Panc1 (cell line): ENCODE results near the gene UBE2V1. TPM values are rescaled to one million over a fixed set of nuclear protein-coding genes. Genes with fewer than 3 reads are reported as not detected.

Source experiments
- ATAC-seq: fragments of 200-7000 bp; cut with Tn5 transposase; 2 replicates; pipeline ENCODE4 v1.9.1; 2020; ENCODE audit warnings: mild to moderate bottlenecking, moderate library complexity
- BruUV-seq: library from RNA; stranded (reverse); fragments of 400-500 nt; replicated peaks from 2 replicates; lab custom pipeline; 2021; lab: Mats Ljungman, UMichigan
- CTCF ChIA-PET: fragments of 300-600 bp; sonication (Branson Sonifier 250); formaldehyde crosslinking; loops from one replicate; lab custom pipeline; 2022; ENCODE audit warnings: antibody characterized with exemption; lab: Charles Lee
- POLR2A ChIA-PET: fragments of 300-600 bp; sonication (Branson Sonifier 250); formaldehyde crosslinking; loops from one replicate; lab custom pipeline; 2022; ENCODE audit warnings: antibody characterized with exemption; lab: Charles Lee
- DNase-seq: peaks from one replicate; pipeline ENCODE4 v3.0.0-alpha.2; 2010; ENCODE audit warnings: low read depth, low spot score
- H3K27ac ChIP-seq: 2 replicates; pipeline ENCODE4 v1.5.1; 2011; ENCODE audit warnings: mild to moderate bottlenecking, low read length, inconsistent platforms
- H3K27me3 ChIP-seq: fragments of 200-500 bp; sonication (Bioruptor generic); 2 replicates; pipeline ENCODE4 v1.6.0; 2014; ENCODE audit warnings: low read length, inconsistent platforms; ENCODE audit not compliant: control insufficient read depth, insufficient read depth
- H3K36me3 ChIP-seq: fragments of 200-500 bp; sonication (Bioruptor generic); 2 replicates; pipeline ENCODE4 v1.5.1; 2014; ENCODE audit warnings: inconsistent platforms, mild to moderate bottlenecking, low read length, moderate library complexity; ENCODE audit not compliant: control insufficient read depth, insufficient read depth
- H3K4me1 ChIP-seq: 2 replicates; pipeline ENCODE4 v1.5.1; 2011; ENCODE audit warnings: inconsistent platforms, mild to moderate bottlenecking, low read length, moderate library complexity; ENCODE audit not compliant: control insufficient read depth, insufficient read depth
- H3K4me3 ChIP-seq, 2 experiments: 2 replicates each; pipeline ENCODE4 v1.5.1; 2011 to 2012; ENCODE audit warnings: low read depth in 2 of 2, low read length in 2 of 2, mild to moderate bottlenecking in 2 of 2, inconsistent platforms in 1 of 2, moderate library complexity in 1 of 2
- H3K9me3 ChIP-seq: fragments of 200-500 bp; sonication (Bioruptor generic); 2 replicates; pipeline ENCODE4 v1.5.1; 2014; ENCODE audit warnings: low read depth, mild to moderate bottlenecking, inconsistent platforms, low read length, moderate library complexity; ENCODE audit not compliant: control insufficient read depth, insufficient read depth
- CTCF ChIP-seq: fragments of 450-650 bp; IDR thresholded peaks from 2 replicates; pipeline ENCODE4 v1.5.1; 2017; ENCODE audit warnings: mild to moderate bottlenecking
- POLR2AphosphoS5 ChIP-seq: IDR thresholded peaks from 2 replicates; pipeline ENCODE4 v1.6.1; 2012; ENCODE audit warnings: mild to moderate bottlenecking, low read depth, low read length, moderate library complexity
- REST ChIP-seq, 2 experiments: IDR thresholded peaks; 2 replicates each; pipeline ENCODE4 v1.6.1; 2011 to 2012; ENCODE audit warnings: low read depth in 2 of 2, control low read depth in 1 of 2, low read length in 1 of 2, mild to moderate bottlenecking in 1 of 2, moderate library complexity in 1 of 2; ENCODE audit not compliant: insufficient read depth in 1 of 2
- SIN3A ChIP-seq: IDR thresholded peaks from 2 replicates; pipeline ENCODE4 v1.6.1; 2012; ENCODE audit warnings: low read depth, mild to moderate bottlenecking, low read length, moderate library complexity, borderline replicate concordance; ENCODE audit not compliant: insufficient read depth
- TCF7L2 ChIP-seq: IDR thresholded peaks from 2 replicates; pipeline ENCODE4 v1.6.1; 2011; ENCODE audit warnings: mild to moderate bottlenecking, low read depth, low read length, inconsistent platforms
- in situ Hi-C: cut with HindIII; loops from 2 replicates; pipeline ENCODE4 v1.10.0; 2016; ENCODE audit warnings: low sequenced_read_pairs, low pct_unique_long_range_greater_than_20kb
- intact Hi-C: fragments of 100-400 bp; cut with micrococcal nuclease; formaldehyde crosslinking; loops from one replicate; pipeline ENCODE4 v1.10.0; 2022; ENCODE audit not compliant: unreplicated experiment
- total RNA-seq: library from RNA; stranded (reverse); gene quantifications from one replicate; pipeline ENCODE4 v1.2.1, GENCODE V29; 2021; ENCODE audit not compliant: unreplicated experiment

Gene UBE2V1
- total RNA-seq, 1 experiment from 2014 or later: 115 TPM

GRCh38 chr20:50130995-50131394 lies 18.0 kb upstream of the UBE2V1 start:
- no TSS peak for BruUV-seq
- DNase-seq (no peak), ATAC-seq (no peak)
- TF ChIP-seq REST (IDR thresholded peaks at IDR 0.05; ENCODE audit: insufficient read depth in 1 of 2, low read depth in 2 of 2, low read length in 1 of 2) (no peak), CTCF (no peak), POLR2AphosphoS5 (no peak), SIN3A (no peak), TCF7L2 (no peak)
- peaks cover 34% of the 10 kb centered on the region for H3K4me1 ChIP-seq
- H3K9me3 ChIP-seq: no peaks in the 10 kb centered on the region
- in situ Hi-C loops: no loop called here
- peaks cover 31% of the 10 kb centered on the region for H3K36me3 ChIP-seq
- no peaks in the 10 kb centered on the region for H3K27me3 ChIP-seq
- 0 out of 2 replicates have a peak overlapping the region, but pooled peaks have one; percentile 11 for H3K27ac ChIP-seq
- intact Hi-C loops: no loop called here
- no peak overlapping the region for H3K4me3 ChIP-seq
- POLR2A ChIA-PET: no interaction called here
- CTCF ChIA-PET: no interaction called here

- ChIA-PET POLR2A (no interaction called here), CTCF (no interaction called here)
- no peak for DNase-seq
- no peaks in the 10 kb centered on the region for H3K9me3 ChIP-seq
- no TSS peak for BruUV-seq
- 0 out of 2 replicates have a peak overlapping the region, but pooled peaks have one; percentile 11 for H3K27ac ChIP-seq
- H3K4me3 ChIP-seq: no peak overlapping the region
- TF ChIP-seq CTCF (no peak), POLR2AphosphoS5 (peak; percentile 47; the same call in 1 of the 2 replicates), SIN3A (no peak)
- in situ Hi-C loops: no loop called here
- no peaks in the 10 kb centered on the region for H3K27me3 ChIP-seq
- peaks cover 30% of the 10 kb centered on the region for H3K4me1 ChIP-seq
- H3K36me3 ChIP-seq: peaks cover 31% of the 10 kb centered on the region
- intact Hi-C loops: no loop called here
- ATAC-seq: no peak
Observed at GRCh38 chr20:50130356-50130723, 17.4 kb upstream of the UBE2V1 start.
